HEK293T (cell line): Measurements from ENCODE around the gene SNX1.
"Not testable (repeated sequence)": the region's sequence is repeated elsewhere in the genome, so short reads cannot be mapped to it uniquely, and the experiment has no call there.

Source experiments
- CTCF ChIA-PET: fragments of 350-600 bp; formaldehyde crosslinking; extraction: SDS; loops from one replicate; lab custom pipeline; 2021; ENCODE audit warnings: antibody characterized with exemption, inconsistent platforms; lab: Yijun Ruan, JAX
- POLR2A ChIA-PET: fragments of 350-600 bp; formaldehyde crosslinking; extraction: SDS; loops from one replicate; lab custom pipeline; 2020; ENCODE audit warnings: antibody characterized with exemption, inconsistent platforms; lab: Yijun Ruan, JAX
- DNase-seq: peaks from one replicate; pipeline ENCODE4 v3.0.0; 2012; ENCODE audit warnings: mixed read lengths; ENCODE audit errors: extremely low spot score
- ARNT ChIP-seq: fragments of 450-650 bp; IDR thresholded peaks from 2 replicates; pipeline ENCODE4 v1.6.1; 2017; ENCODE audit warnings: mild to moderate bottlenecking
- BHLHE40 ChIP-seq: fragments of 450-650 bp; IDR thresholded peaks from 2 replicates; pipeline ENCODE4 v1.6.1; 2016; ENCODE audit warnings: mild to moderate bottlenecking, moderate library complexity, borderline replicate concordance
- CTBP1 ChIP-seq: fragments of 450-650 bp; IDR thresholded peaks from 2 replicates; pipeline ENCODE4 v1.6.1; 2016; ENCODE audit warnings: borderline replicate concordance
- ELF4 ChIP-seq: fragments of 450-650 bp; IDR thresholded peaks from 2 replicates; pipeline ENCODE4 v1.6.1; 2017; ENCODE audit warnings: antibody characterized with exemption
- FOXA1 ChIP-seq: fragments of 450-650 bp; IDR thresholded peaks from 2 replicates; pipeline ENCODE4 v1.6.1; 2016; ENCODE audit warnings: mild to moderate bottlenecking
- FOXK2 ChIP-seq: fragments of 450-650 bp; IDR thresholded peaks from 2 replicates; pipeline ENCODE4 v1.6.1; 2016; ENCODE audit warnings: mild to moderate bottlenecking
- FOXM1 ChIP-seq: fragments of 450-650 bp; IDR thresholded peaks from 2 replicates; pipeline ENCODE4 v1.6.1; 2017; ENCODE audit warnings: mild to moderate bottlenecking, borderline replicate concordance
- HDGF ChIP-seq: fragments of 450-650 bp; IDR thresholded peaks from 2 replicates; pipeline ENCODE4 v1.6.1; 2017; ENCODE audit warnings: antibody characterized with exemption, borderline replicate concordance
- L3MBTL2 ChIP-seq: fragments of 450-650 bp; conservative IDR thresholded peaks from 2 replicates; pipeline ENCODE4 v1.6.1; 2016; ENCODE audit warnings: mild to moderate bottlenecking
- LEF1 ChIP-seq: fragments of 450-650 bp; IDR thresholded peaks from 2 replicates; pipeline ENCODE4 v1.6.1; 2017; ENCODE audit warnings: mild to moderate bottlenecking, borderline replicate concordance
- NFRKB ChIP-seq: fragments of 450-650 bp; IDR thresholded peaks from 2 replicates; pipeline ENCODE4 v1.6.1; 2016; ENCODE audit warnings: mild to moderate bottlenecking, moderate library complexity
- SP1 ChIP-seq: fragments of 450-650 bp; IDR thresholded peaks from 2 replicates; pipeline ENCODE4 v1.6.1; 2017
- SUZ12 ChIP-seq: fragments of 450-650 bp; IDR thresholded peaks from 2 replicates; pipeline ENCODE4 v1.6.1; 2016; ENCODE audit warnings: mild to moderate bottlenecking
- TARDBP ChIP-seq: fragments of 450-650 bp; IDR thresholded peaks from 2 replicates; pipeline ENCODE4 v1.6.1; 2016
- ZNF384 ChIP-seq: fragments of 450-650 bp; IDR thresholded peaks from 2 replicates; pipeline ENCODE4 v1.6.1; 2016
- TF ChIP-seq, protein P1 (sequence below): fragments of 450-650 bp; IDR thresholded peaks from 2 replicates; pipeline ENCODE4 v1.6.1; 2016

Gene SNX1

GRCh38 chr15:64067564-64068030 is 28.2 kb upstream of the SNX1 start:
- peak; percentile 64 for DNase-seq
- no peak for TF ChIP-seq SP1
- CTCF ChIA-PET, result interaction anchor here (0.7 to 1.6 kb wide), 5 partner anchors 97 to 315 kb away, joined by 3 to 12 read pairs (median 4); no protein-coding TSS in a partner anchor
- POLR2A ChIA-PET, result no interaction called here

- POLR2A ChIA-PET, result no interaction called here
- DNase-seq, result no peak
- no peak for TF ChIP-seq FOXK2
- no peak for TF ChIP-seq LEF1
- TF ChIP-seq SUZ12, result no peak
- TF ChIP-seq NFRKB, result no peak
- no peak for TF ChIP-seq ARNT
- no peak for TF ChIP-seq L3MBTL2
- CTCF ChIA-PET, result interaction anchor here (1.3 to 1.6 kb wide), 3 partner anchors 123 to 316 kb away, joined by 4 to 12 read pairs (median 6); no protein-coding TSS in a partner anchor
Observed at GRCh38 chr15:64068133-64068532, 27.6 kb upstream of the SNX1 start.

DNA sequence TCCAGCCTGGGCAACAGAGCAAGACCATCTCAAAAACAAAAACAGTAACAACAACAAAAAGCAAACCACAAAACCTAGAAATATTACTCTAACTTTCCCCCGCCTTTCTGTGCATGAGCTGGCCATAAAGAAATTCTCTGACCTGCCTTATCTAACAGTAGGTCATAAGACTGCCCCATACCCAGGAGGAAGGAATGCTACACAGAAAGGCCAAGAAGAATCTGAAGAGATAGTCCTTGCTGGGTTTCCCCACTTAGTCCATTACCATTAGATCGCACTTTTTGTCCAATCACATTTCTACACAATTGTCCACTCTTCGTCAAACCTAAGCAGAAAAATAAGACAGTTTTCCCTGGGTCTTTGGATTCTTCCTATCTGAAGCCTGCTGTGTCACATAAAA is 25.7 kb upstream of the SNX1 start:
- CTCF ChIA-PET, result interaction anchor here (0.6 kb wide), 2 partner anchors 484 to 1676 kb away, joined by 3 read pairs; no protein-coding TSS in a partner anchor
- TF ChIP-seq SP1 (no peak), FOXK2 (no peak), NFRKB (no peak), L3MBTL2 (no peak), FOXM1 (no peak), HDGF (no peak), SUZ12 (no peak), TARDBP (no peak), LEF1 (no peak), FOXA1 (no peak), ZNF384 (no peak), CTBP1 (no peak)
- TF ChIP-seq, protein P1, sequence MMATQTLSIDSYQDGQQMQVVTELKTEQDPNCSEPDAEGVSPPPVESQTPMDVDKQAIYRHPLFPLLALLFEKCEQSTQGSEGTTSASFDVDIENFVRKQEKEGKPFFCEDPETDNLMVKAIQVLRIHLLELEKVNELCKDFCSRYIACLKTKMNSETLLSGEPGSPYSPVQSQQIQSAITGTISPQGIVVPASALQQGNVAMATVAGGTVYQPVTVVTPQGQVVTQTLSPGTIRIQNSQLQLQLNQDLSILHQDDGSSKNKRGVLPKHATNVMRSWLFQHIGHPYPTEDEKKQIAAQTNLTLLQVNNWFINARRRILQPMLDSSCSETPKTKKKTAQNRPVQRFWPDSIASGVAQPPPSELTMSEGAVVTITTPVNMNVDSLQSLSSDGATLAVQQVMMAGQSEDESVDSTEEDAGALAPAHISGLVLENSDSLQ, result no peak
- POLR2A ChIA-PET, result no interaction called here
- no peak for DNase-seq

- POLR2A ChIA-PET, result interaction anchor here (1.4 kb wide), 1 partner anchor 22 kb away, joined by 7 read pairs; the partner anchor contains the start of gene CIAO2A
- DNase-seq, result no peak
Observed at GRCh38 chr15:64070965-64071851, 24.6 kb upstream of the SNX1 start.

DNA sequence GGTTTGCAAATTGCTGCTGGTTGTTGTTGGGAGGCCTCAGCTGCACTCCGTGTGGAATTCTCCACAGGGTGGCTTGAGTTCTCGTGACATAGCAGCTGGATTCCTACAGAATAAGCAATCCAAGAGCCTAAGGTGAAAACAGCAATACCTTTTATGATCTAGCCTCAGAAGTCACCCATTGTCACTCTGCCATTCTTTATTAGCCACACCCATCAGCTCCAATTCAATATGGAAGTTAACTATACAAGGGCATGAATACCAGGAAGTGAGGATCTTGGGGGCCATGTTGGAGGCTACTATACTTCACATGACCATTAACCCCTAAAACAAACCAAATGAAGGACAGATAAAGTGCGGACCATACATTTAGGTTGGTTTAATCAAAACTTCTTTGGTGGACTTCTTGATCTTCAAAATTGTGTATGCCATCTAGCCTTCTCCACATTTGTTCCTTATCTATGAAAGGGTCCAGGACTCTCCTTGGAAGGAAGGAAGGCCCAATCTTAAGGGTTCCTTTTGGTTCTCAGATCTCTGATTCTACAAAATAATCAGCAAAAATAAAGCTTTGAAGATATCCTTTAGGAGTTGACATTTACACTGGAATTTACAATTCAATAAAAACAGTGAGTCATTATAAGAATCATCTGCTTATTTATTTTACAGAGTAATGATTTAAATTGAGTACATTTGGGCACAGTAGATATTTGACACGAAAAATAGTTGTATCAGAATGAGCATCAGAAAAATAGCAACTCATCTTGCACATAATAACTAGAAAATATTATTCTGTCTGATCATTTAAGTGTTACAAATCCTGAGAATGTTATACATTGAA is 23.6 kb upstream of the SNX1 start:
- ChIA-PET POLR2A (interaction anchor here (1.4 kb wide), 1 partner anchor 21 kb away, joined by 7 read pairs; the partner anchor contains the start of gene CIAO2A), CTCF (no interaction called here)
- DNase-seq, result no peak
- TF ChIP-seq TARDBP (no peak), ARNT (no peak), ZNF384 (no peak), FOXM1 (no peak), L3MBTL2 (no peak), ELF4 (no peak), SUZ12 (no peak), FOXA1 (no peak), LEF1 (no peak), SP1 (no peak), HDGF (no peak), NFRKB (no peak), BHLHE40 (no peak)
- TF ChIP-seq, protein P1, result no peak

More at GRCh38 chr15:64070965-64071851, 24.6 kb upstream of the SNX1 start:
- TF ChIP-seq FOXK2 (no peak), L3MBTL2 (no peak), BHLHE40 (no peak), SP1 (no peak), LEF1 (no peak), ELF4 (no peak), ZNF384 (no peak), HDGF (no peak), FOXM1 (no peak), FOXA1 (no peak), ARNT (no peak), CTBP1 (no peak), TARDBP (no peak), NFRKB (no peak)
- TF ChIP-seq, protein P1, result no peak
- CTCF ChIA-PET, result no interaction called here

DNA sequence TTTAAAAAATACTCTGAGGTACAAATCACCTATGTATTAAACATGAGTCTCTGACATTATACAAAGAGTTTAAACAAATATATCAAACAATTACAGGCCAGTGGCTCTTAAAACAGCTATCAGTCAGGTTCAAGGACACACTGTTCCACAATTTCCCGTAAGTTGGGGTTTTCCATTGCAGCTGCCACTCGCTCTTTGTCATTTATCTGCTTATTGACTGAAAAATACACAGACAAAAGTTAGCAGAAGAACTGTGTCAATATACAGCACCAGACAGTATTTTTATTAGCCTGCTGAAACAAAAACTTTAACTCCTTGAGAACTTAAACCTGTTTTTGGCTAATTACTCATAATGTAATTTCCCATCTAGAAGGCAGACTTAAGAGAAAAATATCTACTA is 23.0 kb upstream of the SNX1 start:
- POLR2A ChIA-PET, result no interaction called here

DNA sequence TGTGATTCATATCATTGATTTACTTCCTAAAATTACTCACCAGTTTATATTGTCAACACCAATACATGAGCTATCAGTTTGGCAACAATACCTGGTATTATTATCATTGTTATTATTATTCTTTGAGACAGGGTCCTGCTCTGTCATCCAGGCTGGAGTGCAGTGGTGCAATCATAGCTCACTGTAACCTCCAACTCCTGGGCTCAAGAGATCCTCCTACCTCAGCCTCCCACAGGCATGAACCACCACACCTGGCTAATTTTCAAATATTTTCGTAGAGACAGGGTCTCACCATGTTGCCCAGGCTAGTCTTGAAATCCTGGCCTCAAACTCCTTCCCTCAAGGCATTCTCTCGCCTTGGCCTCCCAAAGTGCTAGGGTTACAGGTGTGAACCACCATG is 22.3 kb upstream of the SNX1 start:
- POLR2A ChIA-PET, DNase-seq, CTCF ChIA-PET: not testable (repeated sequence)

More for the DNA sequence above, 23.0 kb upstream of the SNX1 start:
- CTCF ChIA-PET, result no interaction called here
- TF ChIP-seq SP1 (no peak), L3MBTL2 (no peak), HDGF (no peak), SUZ12 (no peak), TARDBP (no peak), ELF4 (no peak)
- TF ChIP-seq, protein P1, result no peak
- no peak for DNase-seq
